Midbrain (tissue), 1 donor: ENCODE measurements around the gene CABLES2.

Experiments used
- DNase-seq: peaks from one replicate; lab custom pipeline; 2025; lab: John Stamatoyannopoulos, UW

Gene CABLES2

GRCh38 chr20:62350098-62350628 lies 56.9 kb downstream of the CABLES2 start:
- no peak for DNase-seq

DNA sequence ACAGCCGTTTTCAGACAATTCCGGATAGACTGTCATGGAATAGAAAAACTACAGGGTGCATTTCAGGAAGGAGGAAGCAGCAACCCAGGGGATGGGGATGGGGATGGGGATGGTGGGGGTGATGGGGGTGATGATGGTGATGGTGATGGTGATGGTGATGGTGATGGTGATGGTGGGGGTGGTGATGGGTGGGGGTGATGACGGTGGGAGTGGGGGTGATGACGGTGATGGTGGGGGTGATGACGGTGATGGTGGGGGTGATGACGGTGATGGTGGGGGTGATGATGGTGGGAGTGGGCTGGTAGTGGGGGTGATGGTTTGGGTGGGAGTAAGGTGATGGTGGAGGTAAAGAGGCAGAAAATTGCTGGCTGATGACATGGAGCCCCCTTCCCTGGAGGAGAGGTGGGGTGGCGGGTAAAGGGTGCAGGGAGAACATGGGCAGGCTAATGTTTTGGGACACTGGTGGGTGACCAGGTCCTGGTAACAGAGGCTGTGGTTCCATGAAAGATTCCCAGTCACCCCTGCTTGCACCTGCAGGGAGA lies 57.5 kb downstream of the CABLES2 start:
- no peak for DNase-seq

DNA sequence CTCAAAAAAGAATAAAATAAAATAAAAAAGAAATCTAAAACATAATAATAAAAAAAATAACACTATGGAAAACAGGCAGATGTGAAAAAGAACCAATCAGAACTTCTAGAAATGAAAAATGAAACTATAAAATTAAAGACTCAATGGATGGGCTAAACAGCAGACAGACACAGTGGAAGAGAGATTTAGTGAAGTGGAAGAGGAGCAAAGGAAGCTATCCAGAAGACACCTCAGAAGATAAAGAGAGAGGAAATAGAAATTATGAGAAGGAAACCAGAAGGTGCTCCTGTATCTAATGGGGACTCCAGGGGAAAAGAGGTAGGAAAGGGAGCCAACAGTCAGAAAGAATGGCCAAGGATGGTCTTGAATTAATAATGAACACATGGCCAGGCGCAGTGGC lies 58.5 kb downstream of the CABLES2 start:
- no peak for DNase-seq

DNA sequence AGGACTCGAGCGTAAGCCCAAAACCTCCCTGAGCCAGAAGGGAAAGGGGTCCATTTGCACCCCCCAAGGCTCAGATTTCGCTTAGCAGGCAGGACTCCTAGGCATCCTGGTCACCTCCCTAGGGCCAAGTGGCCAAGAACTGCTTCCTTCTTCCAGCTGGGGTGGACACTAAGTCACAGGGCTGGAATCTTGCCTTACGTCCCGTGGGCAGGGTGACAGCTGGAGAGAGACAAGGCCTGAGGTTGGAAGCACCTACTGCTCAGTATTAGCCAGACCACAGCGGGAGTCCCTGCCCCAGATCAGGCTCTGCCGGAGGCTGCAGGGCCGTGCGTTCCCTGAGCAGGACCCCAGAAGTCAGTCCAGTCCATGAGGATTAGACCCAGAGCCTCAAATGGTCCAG lies 59.6 kb downstream of the CABLES2 start:
- DNase-seq = no peak

GRCh38 chr20:62347151-62347404 lies 60.0 kb downstream of the CABLES2 start:
- DNase-seq = no peak

DNA sequence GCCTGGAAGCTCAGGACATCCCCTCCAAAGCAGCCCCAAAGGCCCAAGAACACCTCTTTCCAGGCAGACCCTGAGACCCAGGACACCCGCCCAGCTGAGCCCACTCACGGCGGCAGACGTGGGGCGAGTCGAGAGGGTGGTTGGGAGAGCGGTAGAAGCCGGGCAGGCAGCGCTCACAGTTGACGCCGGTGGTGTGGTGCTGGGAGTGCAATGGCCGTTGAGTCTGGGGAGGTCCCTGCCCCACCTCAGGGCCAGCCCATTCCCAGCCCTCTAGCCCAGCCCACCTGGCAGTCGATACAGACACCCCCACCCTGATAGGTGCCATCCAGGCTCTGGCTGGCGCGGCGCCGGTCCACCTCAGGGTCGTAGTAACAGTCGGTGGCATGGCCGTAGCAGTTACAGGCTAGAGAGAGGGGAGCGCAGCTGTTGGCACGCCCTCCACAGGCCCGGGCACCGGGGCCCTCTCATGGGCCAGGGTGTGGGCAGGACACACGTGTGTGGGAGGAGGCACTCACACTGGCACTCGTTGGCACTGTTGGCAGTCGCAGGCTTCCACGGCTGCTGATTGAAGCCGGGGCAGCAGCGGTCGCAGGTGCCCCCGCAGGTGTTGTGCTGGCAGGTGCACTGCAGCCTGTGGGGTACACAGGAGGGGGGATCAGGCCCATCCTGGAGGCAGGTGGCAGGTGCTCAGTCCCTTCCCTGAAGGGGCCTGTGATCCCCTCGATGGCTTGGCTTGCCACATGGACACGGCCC lies 60.5 kb downstream of the CABLES2 start:
- no peak for DNase-seq

DNA sequence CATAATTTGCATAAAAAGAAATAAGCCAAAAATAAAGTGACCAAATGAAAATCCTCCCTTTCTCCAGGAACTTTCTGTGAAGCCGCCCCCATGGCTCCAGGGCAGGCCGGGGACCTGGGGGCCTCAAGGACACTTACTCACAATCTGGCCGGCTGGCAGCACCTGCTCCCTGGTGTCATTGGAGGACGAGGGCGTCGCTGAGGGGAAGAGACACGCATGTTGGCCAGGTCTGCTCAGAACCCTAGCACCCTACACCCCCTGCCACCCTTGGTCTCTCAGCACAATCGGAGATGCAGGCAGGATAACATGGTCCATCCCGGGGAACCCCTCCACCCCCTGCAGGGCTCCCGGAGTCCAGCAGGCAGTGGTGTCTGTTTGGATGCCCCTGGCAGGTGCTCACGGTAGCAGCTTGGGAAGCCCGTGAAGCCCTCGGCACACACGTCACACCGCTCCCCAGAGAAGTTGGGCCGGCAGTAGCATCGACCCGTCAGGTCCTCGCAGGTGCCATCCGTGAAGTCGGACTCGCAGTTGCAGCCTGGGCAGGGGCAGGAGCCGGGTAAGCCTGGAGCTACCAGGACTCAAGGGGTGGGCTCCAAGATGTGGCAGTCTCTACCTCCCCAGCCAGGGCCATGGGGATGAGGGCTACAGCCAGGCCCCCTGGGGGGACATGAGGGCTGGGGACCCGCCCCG lies 61.3 kb downstream of the CABLES2 start:
- DNase-seq = no peak

DNA sequence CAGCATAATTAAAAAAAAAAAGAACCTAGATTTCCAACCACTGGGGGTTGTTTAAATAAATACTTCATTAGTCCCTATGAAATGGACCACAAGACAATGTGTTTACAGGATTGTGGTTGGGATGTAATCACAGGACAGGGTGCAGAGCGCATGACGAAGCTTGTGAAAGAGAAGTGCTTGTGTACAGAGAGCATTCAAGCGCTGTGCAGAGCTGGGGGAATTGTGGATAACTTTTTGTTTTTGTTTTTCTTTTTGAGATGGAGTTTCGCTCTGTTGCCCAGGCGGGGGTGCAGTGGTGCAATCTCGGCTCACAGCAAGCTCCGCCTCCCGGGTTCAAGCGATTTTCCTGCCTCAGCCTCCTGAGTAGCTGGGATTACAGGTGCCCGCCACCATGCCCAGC lies 62.3 kb downstream of the CABLES2 start:
- no peak for DNase-seq

- DNase-seq = no peak
These were observed 63.0 kb downstream of the CABLES2 start for GRCh38 chr20:62344092-62344491.

DNA sequence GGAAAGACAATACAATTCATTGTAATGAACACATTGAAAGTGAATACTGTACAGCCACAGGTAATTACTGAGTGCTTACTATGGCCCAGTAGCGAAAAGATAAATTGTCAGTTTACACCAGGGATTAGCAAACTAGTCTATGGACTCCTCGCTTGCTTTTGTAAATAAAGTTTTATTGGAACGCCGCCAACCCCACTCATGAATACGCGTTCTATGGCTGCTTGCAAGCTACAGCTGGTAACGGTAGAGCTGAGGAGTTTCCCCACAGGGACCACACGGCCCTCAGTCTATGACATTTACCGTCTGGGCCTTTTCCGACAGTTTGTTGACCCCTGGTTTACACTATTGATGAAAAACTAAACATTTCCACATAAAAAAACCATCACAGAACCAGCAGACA lies 64.2 kb downstream of the CABLES2 start:
- DNase-seq = no peak

- DNase-seq = no peak
These were observed 67.4 kb downstream of the CABLES2 start for GRCh38 chr20:62339647-62340062.
